ENCODE results near the gene EVA1B.

DNA sequence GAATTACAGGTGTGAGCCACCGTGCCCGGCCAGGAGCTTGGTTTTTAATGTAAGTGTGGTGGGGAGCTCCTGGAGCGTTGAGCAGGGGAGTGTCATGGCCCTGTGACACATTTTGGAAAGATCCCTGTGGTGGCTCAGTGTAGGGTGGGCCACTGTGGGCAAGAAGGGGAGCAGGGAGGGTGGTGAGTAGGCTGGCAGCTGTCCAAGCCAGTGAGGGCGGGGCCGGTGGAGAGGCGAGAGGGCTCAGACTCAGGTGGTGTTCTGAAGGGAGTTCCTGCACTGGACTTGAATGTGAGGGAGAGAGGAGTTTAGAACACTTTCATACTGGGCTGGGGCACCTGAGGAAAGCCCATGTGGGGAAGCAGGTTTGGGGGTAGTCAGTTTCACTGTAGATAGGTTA, 3.1 kb upstream of the EVA1B start:
- TF ChIP-seq, protein P1, sequence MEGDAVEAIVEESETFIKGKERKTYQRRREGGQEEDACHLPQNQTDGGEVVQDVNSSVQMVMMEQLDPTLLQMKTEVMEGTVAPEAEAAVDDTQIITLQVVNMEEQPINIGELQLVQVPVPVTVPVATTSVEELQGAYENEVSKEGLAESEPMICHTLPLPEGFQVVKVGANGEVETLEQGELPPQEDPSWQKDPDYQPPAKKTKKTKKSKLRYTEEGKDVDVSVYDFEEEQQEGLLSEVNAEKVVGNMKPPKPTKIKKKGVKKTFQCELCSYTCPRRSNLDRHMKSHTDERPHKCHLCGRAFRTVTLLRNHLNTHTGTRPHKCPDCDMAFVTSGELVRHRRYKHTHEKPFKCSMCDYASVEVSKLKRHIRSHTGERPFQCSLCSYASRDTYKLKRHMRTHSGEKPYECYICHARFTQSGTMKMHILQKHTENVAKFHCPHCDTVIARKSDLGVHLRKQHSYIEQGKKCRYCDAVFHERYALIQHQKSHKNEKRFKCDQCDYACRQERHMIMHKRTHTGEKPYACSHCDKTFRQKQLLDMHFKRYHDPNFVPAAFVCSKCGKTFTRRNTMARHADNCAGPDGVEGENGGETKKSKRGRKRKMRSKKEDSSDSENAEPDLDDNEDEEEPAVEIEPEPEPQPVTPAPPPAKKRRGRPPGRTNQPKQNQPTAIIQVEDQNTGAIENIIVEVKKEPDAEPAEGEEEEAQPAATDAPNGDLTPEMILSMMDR (IDR thresholded peaks at IDR 0.05), result no peak
- TF ChIP-seq POLR2A (IDR thresholded peaks at IDR 0.05), result no peak

Measured in heart left ventricle (tissue), 13 donors.